H1 (cell line): Measurements from ENCODE around the gene BMERB1. TPM values are rescaled to one million over a fixed set of nuclear protein-coding genes. Genes with fewer than 3 reads are reported as not detected.

Experiments
- CTCF ChIA-PET: fragments of 300-600 bp; sonication (Branson Sonifier 250); formaldehyde crosslinking; loops from one replicate; lab custom pipeline; 2021; ENCODE audit not compliant: partially characterized antibody; lab: Charles Lee
- POLR2A ChIA-PET: fragments of 300-600 bp; sonication (Branson Sonifier 250); formaldehyde crosslinking; loops from one replicate; lab custom pipeline; 2021; ENCODE audit warnings: inconsistent platforms; ENCODE audit not compliant: partially characterized antibody; lab: Charles Lee
- DNase-seq, 2 experiments: peaks; one replicate each; pipeline versions ENCODE4 v3.0.0 to v3.0.0-alpha.2; 2010 to 2022; ENCODE audit warnings: low spot score in 2 of 2, low read depth in 1 of 2, mixed read lengths in 1 of 2
- FAIRE-seq: peaks from 2 replicates; lab custom pipeline; 2011; peaks lifted over from hg19 to GRCh38; lab: Jason Lieb, UNC
- H2AFZ ChIP-seq: 2 replicates; pipeline ENCODE4 v1.8.1; 2012; ENCODE audit warnings: low read length, inconsistent platforms
- H2AK5ac ChIP-seq: 2 replicates; pipeline ENCODE4 v1.6.1; 2013; ENCODE audit warnings: low read depth, low read length
- H2BK120ac ChIP-seq: replicated peaks from 2 replicates; pipeline ENCODE3; 2013; ENCODE audit warnings: low read depth, low read length, inconsistent platforms
- H2BK12ac ChIP-seq: 2 replicates; pipeline ENCODE4 v1.6.1; 2013; ENCODE audit warnings: low read depth, low read length
- H2BK15ac ChIP-seq: 2 replicates; pipeline ENCODE4 v1.6.1; 2013; ENCODE audit warnings: low read length
- H2BK20ac ChIP-seq: 2 replicates; pipeline ENCODE4 v1.6.1; 2013; ENCODE audit warnings: low read length
- H2BK5ac ChIP-seq: 2 replicates; pipeline ENCODE4 v1.6.1; 2013; ENCODE audit warnings: low read depth, low read length
- H3K14ac ChIP-seq: 2 replicates; pipeline ENCODE4 v1.6.1; 2013; ENCODE audit warnings: inconsistent platforms; ENCODE audit not compliant: insufficient read length
- H3K18ac ChIP-seq: 2 replicates; pipeline ENCODE4 v1.6.1; 2013; ENCODE audit warnings: low read length; ENCODE audit errors: extremely low read depth
- H3K23ac ChIP-seq: 2 replicates; pipeline ENCODE4 v1.6.1; 2013; ENCODE audit warnings: inconsistent platforms; ENCODE audit not compliant: insufficient read length
- H3K23me2 ChIP-seq: 2 replicates; pipeline ENCODE4 v1.6.1; 2013; ENCODE audit warnings: low read depth, low read length
- H3K27ac ChIP-seq: 2 replicates; pipeline ENCODE4 v1.6.1; 2011; ENCODE audit warnings: low read depth, low read length, inconsistent platforms
- H3K27me3 ChIP-seq, 4 experiments: replicated peaks in 1 of 4; 1 replicate in 1 of 4; 2 replicates in 3 of 4; pipeline versions ENCODE4 v1.6.1 to v1.8.1; 2011 to 2013; ENCODE audit warnings: low read length in 3 of 4, mild to moderate bottlenecking in 3 of 4, inconsistent platforms in 2 of 4, mixed read lengths in 2 of 4, moderate library complexity in 1 of 4; ENCODE audit not compliant: control insufficient read depth in 3 of 4, insufficient read depth in 3 of 4; ENCODE audit errors: extremely low read depth in 1 of 4
- H3K36me3 ChIP-seq, 4 experiments: 2 replicates each; pipeline versions ENCODE4 v1.6.1 to v1.8.1; 2011 to 2013; ENCODE audit warnings: mild to moderate bottlenecking in 4 of 4, low read length in 3 of 4, moderate library complexity in 2 of 4, control low read depth in 1 of 4, inconsistent platforms in 1 of 4; ENCODE audit not compliant: insufficient read depth in 4 of 4, control insufficient read depth in 2 of 4
- H3K4ac ChIP-seq: replicated peaks from 2 replicates; pipeline ENCODE3; 2013; ENCODE audit warnings: low read length, low read depth, mixed read lengths, inconsistent platforms; ENCODE audit not compliant: insufficient read length
- H3K4me1 ChIP-seq, 4 experiments: replicated peaks in 1 of 4; 1 replicate in 1 of 4; 2 replicates in 3 of 4; pipeline versions ENCODE4 v1.6.1 to v1.8.1; 2011 to 2013; ENCODE audit warnings: low read length in 3 of 4, inconsistent platforms in 2 of 4, mixed read lengths in 1 of 4; ENCODE audit not compliant: insufficient read depth in 4 of 4, control insufficient read depth in 3 of 4
- H3K4me2 ChIP-seq, 2 experiments: 2 replicates each; pipeline versions ENCODE4 v1.6.1 to v1.8.1; 2011 to 2013; ENCODE audit warnings: low read depth in 2 of 2, low read length in 2 of 2, control low read depth in 1 of 2, inconsistent platforms in 1 of 2, mild to moderate bottlenecking in 1 of 2; ENCODE audit not compliant: insufficient read depth in 1 of 2
- H3K4me3 ChIP-seq, 4 experiments: fragments of 200-600, 300-600 bp in 1 of 4; sonication (generic), shearing (Covaris generic), sonication (Bioruptor Twin) in 1 of 4; 2 replicates each; pipeline versions ENCODE4 v1.5.1 to v1.8.1; 2011 to 2016; ENCODE audit warnings: low read length in 4 of 4, low read depth in 3 of 4, control low read depth in 2 of 4, inconsistent platforms in 2 of 4, mild to moderate bottlenecking in 2 of 4, mixed read lengths in 1 of 4, moderate library complexity in 1 of 4; ENCODE audit not compliant: insufficient read depth in 2 of 4; ENCODE audit errors: extremely low read depth in 1 of 4
- H3K56ac ChIP-seq: replicated peaks from 2 replicates; pipeline ENCODE3; 2013; ENCODE audit warnings: low read depth, mild to moderate bottlenecking, mixed read lengths, low read length, inconsistent platforms; ENCODE audit not compliant: insufficient read length
- H3K79me1 ChIP-seq: 2 replicates; pipeline ENCODE4 v1.6.1; 2013; ENCODE audit warnings: low read depth, low read length, control low read depth
- H3K79me2 ChIP-seq, 2 experiments: 2 replicates each; pipeline versions ENCODE4 v1.6.1 to v1.8.1; 2012 to 2013; ENCODE audit warnings: low read length in 2 of 2, mild to moderate bottlenecking in 2 of 2, inconsistent platforms in 1 of 2; ENCODE audit not compliant: insufficient read depth in 2 of 2, control insufficient read depth in 1 of 2
- H3K9ac ChIP-seq, 4 experiments: replicated peaks in 1 of 4; 1 replicate in 1 of 4; 2 replicates in 3 of 4; pipeline versions ENCODE4 v1.6.1 to v1.8.1; 2011 to 2013; ENCODE audit warnings: low read depth in 3 of 4, low read length in 3 of 4, control low read depth in 2 of 4, mild to moderate bottlenecking in 2 of 4, moderate library complexity in 2 of 4, inconsistent platforms in 1 of 4; ENCODE audit errors: extremely low read depth in 1 of 4
- H3K9me3 ChIP-seq, 2 experiments: 2 replicates each; pipeline versions ENCODE4 v1.6.1 to v1.8.1; 2012 to 2013; ENCODE audit warnings: mild to moderate bottlenecking in 2 of 2, moderate library complexity in 2 of 2, control low read depth in 1 of 2, inconsistent platforms in 1 of 2, low read depth in 1 of 2, low read length in 1 of 2, mixed read lengths in 1 of 2; ENCODE audit not compliant: insufficient read depth in 2 of 2
- H4K20me1 ChIP-seq, 2 experiments: replicated peaks in 1 of 2; 2 replicates each; pipeline versions ENCODE3 to v1.8.1; 2011 to 2013; ENCODE audit warnings: inconsistent platforms in 2 of 2, low read length in 2 of 2, mild to moderate bottlenecking in 1 of 2; ENCODE audit not compliant: insufficient read depth in 2 of 2, control insufficient read depth in 1 of 2
- H4K5ac ChIP-seq: 2 replicates; pipeline ENCODE4 v1.6.1; 2013; ENCODE audit warnings: low read length, low read depth, mixed read lengths, inconsistent platforms; ENCODE audit not compliant: insufficient read length
- H4K8ac ChIP-seq: 2 replicates; pipeline ENCODE4 v1.8.0; 2013; ENCODE audit warnings: mild to moderate bottlenecking, moderate library complexity, low read length, inconsistent platforms; ENCODE audit not compliant: insufficient read depth; ENCODE audit errors: extremely low read depth
- H4K91ac ChIP-seq: replicated peaks from 2 replicates; pipeline ENCODE3; 2013; ENCODE audit warnings: low read length, mixed read lengths, inconsistent platforms; ENCODE audit not compliant: insufficient read length
- POLR2AphosphoS5 ChIP-seq: IDR thresholded peaks from 2 replicates; pipeline ENCODE4 v1.6.1; 2011; ENCODE audit warnings: low read depth, low read length
- SP4 ChIP-seq: IDR thresholded peaks from 2 replicates; pipeline ENCODE4 v1.6.1; 2012; ENCODE audit warnings: low read length, inconsistent platforms
- WGBS, 2 experiments: shearing (Covaris generic) in 1 of 2; methylation state at CpG; one replicate each; pipeline versions ENCODE4 v1.1.6 to v1.1.7; 2013 to 2015; ENCODE audit warnings: low lambda C conversion rate in 2 of 2, mixed read lengths in 2 of 2, inconsistent platforms in 1 of 2, low coverage in 1 of 2, missing lambda C conversion rate in 1 of 2; ENCODE audit not compliant: insufficient replicate concordance in 2 of 2, insufficient coverage in 1 of 2, insufficient read length in 1 of 2; ENCODE audit errors: extremely low coverage in 1 of 2, missing lambda C conversion rate in 1 of 2; 5-methylcytosine and 5-hydroxymethylcytosine counted together
- polyA plus RNA-seq, 7 experiments: library from polyadenylated mRNA; depleted of rRNA in 3 of 7; stranded (reverse) in 5 of 7; unstranded in 2 of 7; fragments of >200 nt in 5 of 7; fragments of 200-250 nt in 2 of 7; gene quantifications; 1 replicate in 5 of 7; 2 replicates in 1 of 7; 4 replicates in 1 of 7; pipeline versions ENCODE4 v1.2.1 to v1.2.3, GENCODE V29; 2011 to 2013; ENCODE audit warnings: missing spikeins in 2 of 7, mixed read lengths in 2 of 7
- total RNA-seq: library from RNA; stranded (reverse); fragmentation: NEBNext Ultra II Directional; extraction: Animal tissue kit (Norgen Biotek cat#: 25700); gene quantifications from 2 replicates; pipeline ENCODE4 v1.2.1, GENCODE V29; 2021

BMERB1 gene
- total and polyA plus RNA-seq, 2 of the 8 experiments (the other 6 are each of a cell fraction or from before 2014, with no cell fraction given): 23.5 to 27.1 TPM

DNA sequence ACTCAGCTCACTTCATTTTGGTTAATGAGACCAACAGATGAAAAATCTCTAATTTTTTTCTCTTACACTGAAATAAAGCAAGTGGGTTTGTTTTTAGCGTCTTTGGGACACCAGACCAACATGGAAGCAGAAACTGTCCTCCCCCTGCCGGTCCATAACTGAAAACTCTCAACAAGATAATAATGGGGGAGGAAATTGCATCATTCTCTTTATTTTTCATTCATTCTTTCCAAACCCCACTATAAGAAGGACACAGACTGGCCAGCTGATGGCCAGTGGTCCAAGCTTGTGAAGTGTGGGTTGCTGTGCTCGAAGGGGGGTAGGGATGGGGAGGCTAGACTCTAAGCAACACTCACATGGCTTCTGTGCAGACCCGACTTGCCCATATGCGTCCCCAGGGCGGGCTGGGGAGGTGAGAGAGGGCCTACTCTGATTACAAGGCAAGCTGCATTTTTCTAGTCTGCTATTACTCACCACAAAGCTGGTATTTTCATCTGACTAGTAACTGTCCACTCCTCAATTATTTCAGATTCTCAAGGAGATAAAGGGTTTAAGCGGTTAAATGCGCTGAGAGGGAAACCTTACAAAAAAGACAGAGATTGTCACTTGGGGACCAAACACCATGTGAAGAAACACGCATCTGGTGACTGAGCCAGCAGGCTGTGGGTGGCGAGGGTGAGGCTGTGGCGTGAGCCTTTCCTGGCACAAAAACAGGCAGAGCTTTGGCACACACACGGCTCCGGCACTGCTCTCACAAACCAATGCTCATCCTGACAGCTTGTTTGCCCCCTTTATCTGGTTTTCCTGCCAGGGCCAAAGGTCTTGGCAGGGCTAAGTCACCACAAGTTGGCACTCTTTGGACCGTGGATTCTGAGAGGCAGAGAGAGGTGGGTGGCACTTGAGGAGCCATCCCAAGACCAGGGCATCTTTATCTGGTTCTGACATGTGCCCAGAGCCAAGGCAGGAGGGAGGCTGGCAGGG lies 170.4 kb downstream of the BMERB1 start:
- no peak overlapping the region for H3K4ac ChIP-seq
- H3K14ac ChIP-seq: no peak overlapping the region
- no peak overlapping the region for H4K5ac ChIP-seq
- H3K4me3 ChIP-seq: no peak overlapping the region
- H2BK5ac ChIP-seq: peak overlapping the region; percentile 63; the same call in 1 of the 2 replicates
- no peaks in the 10 kb centered on the region for H3K79me2 ChIP-seq
- H3K36me3 ChIP-seq: peaks cover 13 to 30% (median 24%) of the 10 kb centered on the region in 4 experiments; a peak in 7 of 8 replicates
- no peak overlapping the region for H3K23ac ChIP-seq
- H3K4me2 ChIP-seq: no peak overlapping the region
- no peak overlapping the region for H4K91ac ChIP-seq
- H4K20me1 ChIP-seq: peaks cover 0 to 3% of the 10 kb centered on the region in 2 experiments
- H3K27me3 ChIP-seq: no peaks in the 10 kb centered on the region
- no peaks in the 10 kb centered on the region for H3K23me2 ChIP-seq
- no peaks in the 10 kb centered on the region for H3K79me1 ChIP-seq
- DNase-seq: no peak
- H2BK12ac ChIP-seq: no peak overlapping the region
- POLR2A ChIA-PET: no interaction called here
- WGBS, 2 experiments: 88% methylated on average over 14 of the region's 14 CpGs; no CpG with 5 or more reads in 1 of the 2 experiments
- TF ChIP-seq SP4 (no peak), POLR2AphosphoS5 (no peak)
- peaks cover 0 to 3% (median 2%) of the 10 kb centered on the region in 4 experiments; a peak in 3 of 7 replicates for H3K4me1 ChIP-seq
- H4K8ac ChIP-seq: no peak overlapping the region
- H2AFZ ChIP-seq: no peak overlapping the region
- no peak overlapping the region for H2BK15ac ChIP-seq
- no peak overlapping the region for H2BK20ac ChIP-seq
- CTCF ChIA-PET: interaction anchor here (1.5 kb wide), 1 partner anchor 9 kb away, joined by 3 read pairs; no protein-coding TSS in a partner anchor
- FAIRE-seq: no peak
- no peak overlapping the region for H2BK120ac ChIP-seq
- no peak overlapping the region for H3K18ac ChIP-seq
- no peaks in the 10 kb centered on the region for H3K9me3 ChIP-seq
- no peak overlapping the region for H3K56ac ChIP-seq
- no peak overlapping the region for H3K27ac ChIP-seq
- H2AK5ac ChIP-seq: no peak overlapping the region
- no peak overlapping the region for H3K9ac ChIP-seq
